Parathyroid adenoma (tissue), 2 donors: ENCODE results near the gene C1GALT1.

Experiments used
- H2AFZ ChIP-seq: fragments of 300-600 bp; sonication (generic); one replicate; pipeline ENCODE4 v1.7.0; 2017; ENCODE audit warnings: antibody characterized with exemption, mild to moderate bottlenecking
- H3K27ac ChIP-seq: fragments of 300-600 bp; sonication (generic); one replicate; pipeline ENCODE4 v1.7.0; 2017
- H3K27me3 ChIP-seq: fragments of 300-600 bp; sonication (generic); one replicate; pipeline ENCODE4 v1.7.0; 2017; ENCODE audit warnings: low read length; ENCODE audit not compliant: control insufficient read depth, insufficient read depth
- H3K36me3 ChIP-seq: fragments of 300-600 bp; sonication (generic); one replicate; pipeline ENCODE4 v1.7.0; 2017; ENCODE audit warnings: low read length; ENCODE audit not compliant: control insufficient read depth, insufficient read depth
- H3K4me1 ChIP-seq: fragments of 300-600 bp; sonication (generic); one replicate; pipeline ENCODE4 v1.7.0; 2017; ENCODE audit warnings: control low read depth
- H3K4me2 ChIP-seq: fragments of 300-600 bp; sonication (generic); one replicate; pipeline ENCODE4 v1.7.0; 2017; ENCODE audit warnings: low read length
- H3K4me3 ChIP-seq: fragments of 300-600 bp; sonication (generic); one replicate; pipeline ENCODE4 v1.7.0; 2017; ENCODE audit warnings: low read depth, low read length
- H3K79me2 ChIP-seq: fragments of 300-600 bp; sonication (generic); one replicate; pipeline ENCODE4 v1.7.0; 2017; ENCODE audit warnings: control low read depth
- H3K9ac ChIP-seq: fragments of 300-600 bp; sonication (generic); one replicate; pipeline ENCODE4 v1.7.0; 2017; ENCODE audit warnings: mild to moderate bottlenecking
- H3K9me3 ChIP-seq: fragments of 300-600 bp; sonication (generic); one replicate; pipeline ENCODE4 v1.7.0; 2017; ENCODE audit warnings: low read length; ENCODE audit not compliant: control insufficient read depth
- CTCF ChIP-seq: fragments of 300-600 bp; sonication (generic); IDR thresholded peaks from one replicate; pipeline ENCODE4 v1.7.0; 2017; ENCODE audit warnings: antibody characterized with exemption, mild to moderate bottlenecking
- donor health status: primary hyperparathyroidism.

C1GALT1 gene

DNA sequence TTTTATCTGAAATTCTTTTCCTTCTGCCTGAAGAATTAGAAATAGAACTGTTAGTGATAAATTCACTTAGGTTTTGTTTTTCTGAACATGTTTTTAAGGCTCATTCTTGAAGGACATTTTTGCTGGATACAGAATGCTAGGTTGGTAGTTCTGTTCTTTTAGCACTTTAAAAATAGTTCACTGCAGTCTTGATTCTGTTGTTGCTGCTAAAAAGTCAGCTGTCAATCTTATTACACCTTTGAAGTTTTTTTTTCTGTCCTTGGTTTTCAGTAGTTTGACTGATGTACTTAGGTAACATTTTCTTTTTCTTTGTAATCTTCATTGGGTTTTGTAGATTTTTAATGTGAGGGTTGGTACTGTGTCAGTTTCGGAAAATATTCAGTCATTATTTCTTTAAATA is 48.7 kb downstream of the C1GALT1 start:
- H3K27ac ChIP-seq = no peak overlapping the region
- no peak overlapping the region for H3K9ac ChIP-seq
- TF ChIP-seq CTCF = no peak
- H3K79me2 ChIP-seq = peaks cover 33% of the 10 kb centered on the region
- H2AFZ ChIP-seq = no peak overlapping the region
- H3K4me3 ChIP-seq = no peak overlapping the region
- no peak overlapping the region for H3K4me2 ChIP-seq
- H3K9me3 ChIP-seq = no peaks in the 10 kb centered on the region
- H3K36me3 ChIP-seq = no peaks in the 10 kb centered on the region
- H3K4me1 ChIP-seq = peaks cover 23% of the 10 kb centered on the region
- H3K27me3 ChIP-seq = no peaks in the 10 kb centered on the region

- no peak overlapping the region for H3K9ac ChIP-seq
- no peaks in the 10 kb centered on the region for H3K36me3 ChIP-seq
- H2AFZ ChIP-seq = no peak overlapping the region
- no peak overlapping the region for H3K4me2 ChIP-seq
- H3K4me1 ChIP-seq = peaks cover 25% of the 10 kb centered on the region
- H3K27me3 ChIP-seq = no peaks in the 10 kb centered on the region
- no peak overlapping the region for H3K27ac ChIP-seq
- no peak for TF ChIP-seq CTCF
- H3K4me3 ChIP-seq = no peak overlapping the region
- peaks cover 33% of the 10 kb centered on the region for H3K79me2 ChIP-seq
- H3K9me3 ChIP-seq = no peaks in the 10 kb centered on the region
Observed at GRCh38 chr7:7231865-7232264, 49.5 kb downstream of the C1GALT1 start.

- H3K9me3 ChIP-seq = no peaks in the 10 kb centered on the region
- H3K36me3 ChIP-seq = no peaks in the 10 kb centered on the region
Observed at GRCh38 chr7:7235347-7235746, 53.0 kb downstream of the C1GALT1 start.

GRCh38 chr7:7236041-7236440 is 53.7 kb downstream of the C1GALT1 start:
- H2AFZ ChIP-seq = no peak overlapping the region
- H3K4me3 ChIP-seq = no peak overlapping the region
- H3K4me1 ChIP-seq = peaks cover 26% of the 10 kb centered on the region
- no peaks in the 10 kb centered on the region for H3K36me3 ChIP-seq
- H3K79me2 ChIP-seq = peaks cover 31% of the 10 kb centered on the region
- no peak overlapping the region for H3K9ac ChIP-seq
- peak overlapping the region; percentile 24 for H3K27ac ChIP-seq
- no peaks in the 10 kb centered on the region for H3K9me3 ChIP-seq
- H3K27me3 ChIP-seq = no peaks in the 10 kb centered on the region
- no peak for TF ChIP-seq CTCF
- H3K4me2 ChIP-seq = no peak overlapping the region

More at GRCh38 chr7:7235347-7235746, 53.0 kb downstream of the C1GALT1 start:
- no peak for TF ChIP-seq CTCF
- Histone ChIP-seq H2AFZ (no peak overlapping the region), H3K27me3 (no peaks in the 10 kb centered on the region), H3K79me2 (peaks cover 34% of the 10 kb centered on the region), H3K4me3 (no peak overlapping the region), H3K4me1 (peaks cover 26% of the 10 kb centered on the region), H3K4me2 (no peak overlapping the region), H3K27ac (peak overlapping the region; percentile 24), H3K9ac (no peak overlapping the region)

DNA sequence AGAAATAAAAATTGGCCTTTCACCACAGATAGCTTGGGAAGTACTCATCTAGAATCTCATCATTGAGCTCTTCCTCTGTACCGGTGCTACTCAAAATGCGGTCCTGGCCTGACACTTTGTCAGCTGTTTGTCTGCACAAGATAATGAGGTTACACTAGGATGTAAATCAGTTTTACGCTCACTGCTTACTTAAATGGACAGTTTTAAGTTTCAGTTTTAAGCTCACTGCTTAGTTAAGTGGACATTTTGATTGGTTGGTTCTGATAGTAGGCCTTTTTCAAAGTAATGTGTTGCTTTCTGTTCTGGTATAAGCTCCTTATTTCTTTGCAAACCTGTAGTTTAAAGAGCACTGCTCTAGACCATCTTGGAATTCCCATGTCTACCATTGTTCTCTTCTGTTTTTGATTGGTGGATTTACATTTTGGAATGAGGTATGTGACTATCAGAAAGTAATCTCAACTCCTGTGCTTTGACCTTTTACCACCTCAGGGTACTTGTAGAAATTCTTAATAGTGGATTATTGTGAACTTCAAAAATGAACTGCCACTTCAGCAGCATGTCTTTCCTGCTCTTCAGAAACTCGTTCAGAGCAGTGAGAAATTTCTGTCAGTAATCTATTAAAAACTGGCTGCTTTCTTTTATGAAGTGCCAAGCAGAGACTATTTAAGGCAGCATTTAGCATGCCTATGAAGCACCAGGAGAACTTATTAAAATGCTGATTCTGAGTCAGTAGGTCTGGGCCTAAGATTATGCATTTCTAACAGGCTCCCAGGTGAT is 55.0 kb downstream of the C1GALT1 start:
- Histone ChIP-seq H3K4me1 (peaks cover 26% of the 10 kb centered on the region), H3K9ac (no peak overlapping the region), H3K4me3 (no peak overlapping the region), H3K27ac (peak overlapping the region; percentile 8), H3K79me2 (peaks cover 24% of the 10 kb centered on the region), H3K4me2 (no peak overlapping the region), H3K9me3 (no peaks in the 10 kb centered on the region), H2AFZ (no peak overlapping the region), H3K36me3 (no peaks in the 10 kb centered on the region), H3K27me3 (no peaks in the 10 kb centered on the region)
- TF ChIP-seq CTCF = no peak
